ENCODE data around the gene COX17. TPM values are rescaled to one million over a fixed set of nuclear protein-coding genes. Genes with fewer than 3 reads are reported as not detected.

The COX17 gene
- total and polyA plus RNA-seq, 2 donors (not counting 3 experiments of a cell fraction or from before 2014, with no cell fraction given) = 19.8 to 37.6 TPM

- Histone ChIP-seq H3K4me2 (ENCODE audit: insufficient read depth, low read length) (no peak overlapping the region), H3K9me1 (replicated peaks; ENCODE audit: control insufficient read depth, extremely low read depth, insufficient read depth, low read length) (no peaks in the 10 kb centered on the region), H3K4me3 (replicated peaks in 1 of 3; ENCODE audit: insufficient read depth in 1 of 3, low read depth in 1 of 3, low read length in 3 of 3) (no peak overlapping the region), H3K27me3 (ENCODE audit: control insufficient read depth in 2 of 2, insufficient read depth in 2 of 2, low read length in 2 of 2) (no peaks in the 10 kb centered on the region), H3K4me1 (ENCODE audit: control insufficient read depth, extremely low read depth, insufficient read depth, low read length) (no peaks in the 10 kb centered on the region), H4K20me1 (replicated peaks; ENCODE audit: control insufficient read depth, extremely low read depth, insufficient read depth, low read length) (no peaks in the 10 kb centered on the region), H3K9me3 (replicated peaks; ENCODE audit: control insufficient read depth, insufficient read depth, low read length) (no peaks in the 10 kb centered on the region), H3K27ac (ENCODE audit: insufficient read depth, low read depth, low read length) (no peak overlapping the region), H3K79me2 (ENCODE audit: control insufficient read depth, insufficient read depth, low read length) (no peaks in the 10 kb centered on the region), H3K36me3 (ENCODE audit: control insufficient read depth in 2 of 2, extremely low read depth in 1 of 2, insufficient read depth in 2 of 2, low read length in 2 of 2) (no peaks in the 10 kb centered on the region), H2AFZ (ENCODE audit: low read depth, low read length) (no peak overlapping the region), H3K9ac (replicated peaks; ENCODE audit: extremely low read depth, insufficient read depth, low read length) (no peak overlapping the region)
- BruUV-seq (replicated peaks) = no TSS peak
- no peak for FAIRE-seq
- dilution Hi-C loops (cut with MboI; ENCODE audit: extremely low pct_ligation_motif_present, low sequenced_read_pairs) (no loop called here), intact Hi-C loops (cut with micrococcal nuclease) (no loop called here)
- POLR2A ChIA-PET = interaction anchor here (0.7 kb wide), 1 partner anchor 374 kb away, joined by 5 read pairs; no protein-coding TSS in a partner anchor
- CTCF ChIA-PET = interaction anchor here (2.0 kb wide), 1 partner anchor 8 kb away, joined by 5 read pairs; no protein-coding TSS in a partner anchor
- no peak for DNase-seq (ENCODE audit: low read depth, low spot score)
- no peak for TF ChIP-seq JUN (IDR thresholded peaks at IDR 0.05; ENCODE audit: borderline replicate concordance, insufficient read depth, insufficient read length, low read depth)
- no peak for TF ChIP-seq POLR2AphosphoS5 (IDR thresholded peaks at IDR 0.05; ENCODE audit: insufficient read depth, low read depth, low read length)
- no peak for TF ChIP-seq EZH2 (IDR thresholded peaks at IDR 0.05; ENCODE audit: borderline replicate concordance, low read depth, low read length, severe bottlenecking)
- TF ChIP-seq MYC (IDR thresholded peaks at IDR 0.05; ENCODE audit: low read depth, low read length) = no peak
- no peak for TF ChIP-seq POLR2A (IDR thresholded peaks at IDR 0.05; ENCODE audit: low read depth, low read length)
- no peak for TF ChIP-seq GATA2 (IDR thresholded peaks at IDR 0.05; ENCODE audit: insufficient read depth, insufficient read length, low read depth, low read length)
- TF ChIP-seq FOS (IDR thresholded peaks at IDR 0.05; ENCODE audit: borderline replicate concordance, insufficient read depth, low read length) = no peak
These were observed 40.3 kb upstream of the COX17 start for GRCh38 chr3:119717520-119717919.

- Histone ChIP-seq H3K27ac (ENCODE audit: insufficient read depth, low read depth, low read length) (no peak overlapping the region), H3K27me3 (ENCODE audit: control insufficient read depth in 2 of 2, insufficient read depth in 2 of 2, low read length in 2 of 2) (no peaks in the 10 kb centered on the region), H2AFZ (ENCODE audit: low read depth, low read length) (no peak overlapping the region), H3K4me1 (ENCODE audit: control insufficient read depth, extremely low read depth, insufficient read depth, low read length) (no peaks in the 10 kb centered on the region), H3K9ac (replicated peaks; ENCODE audit: extremely low read depth, insufficient read depth, low read length) (no peak overlapping the region), H3K4me2 (ENCODE audit: insufficient read depth, low read length) (no peak overlapping the region), H3K9me3 (replicated peaks; ENCODE audit: control insufficient read depth, insufficient read depth, low read length) (no peaks in the 10 kb centered on the region), H3K9me1 (replicated peaks; ENCODE audit: control insufficient read depth, extremely low read depth, insufficient read depth, low read length) (no peaks in the 10 kb centered on the region), H3K79me2 (ENCODE audit: control insufficient read depth, insufficient read depth, low read length) (no peaks in the 10 kb centered on the region), H4K20me1 (replicated peaks; ENCODE audit: control insufficient read depth, extremely low read depth, insufficient read depth, low read length) (no peaks in the 10 kb centered on the region), H3K36me3 (ENCODE audit: control insufficient read depth in 2 of 2, extremely low read depth in 1 of 2, insufficient read depth in 2 of 2, low read length in 2 of 2) (no peaks in the 10 kb centered on the region), H3K4me3 (replicated peaks in 1 of 3; ENCODE audit: insufficient read depth in 1 of 3, low read depth in 1 of 3, low read length in 3 of 3) (no peak overlapping the region)
- CTCF ChIA-PET = no interaction called here
- no TSS peak for BruUV-seq (replicated peaks)
- FAIRE-seq (no peak), DNase-seq (ENCODE audit: low read depth, low spot score) (no peak)
- POLR2A ChIA-PET = no interaction called here
- dilution Hi-C loops (cut with MboI; ENCODE audit: extremely low pct_ligation_motif_present, low sequenced_read_pairs) = no loop called here
- no peak for TF ChIP-seq MYC (IDR thresholded peaks at IDR 0.05; ENCODE audit: low read depth, low read length)
- TF ChIP-seq POLR2A (IDR thresholded peaks at IDR 0.05; ENCODE audit: low read depth, low read length) = no peak
- TF ChIP-seq GATA2 (IDR thresholded peaks at IDR 0.05; ENCODE audit: insufficient read depth, insufficient read length, low read depth, low read length) = no peak
- TF ChIP-seq, protein P1, sequence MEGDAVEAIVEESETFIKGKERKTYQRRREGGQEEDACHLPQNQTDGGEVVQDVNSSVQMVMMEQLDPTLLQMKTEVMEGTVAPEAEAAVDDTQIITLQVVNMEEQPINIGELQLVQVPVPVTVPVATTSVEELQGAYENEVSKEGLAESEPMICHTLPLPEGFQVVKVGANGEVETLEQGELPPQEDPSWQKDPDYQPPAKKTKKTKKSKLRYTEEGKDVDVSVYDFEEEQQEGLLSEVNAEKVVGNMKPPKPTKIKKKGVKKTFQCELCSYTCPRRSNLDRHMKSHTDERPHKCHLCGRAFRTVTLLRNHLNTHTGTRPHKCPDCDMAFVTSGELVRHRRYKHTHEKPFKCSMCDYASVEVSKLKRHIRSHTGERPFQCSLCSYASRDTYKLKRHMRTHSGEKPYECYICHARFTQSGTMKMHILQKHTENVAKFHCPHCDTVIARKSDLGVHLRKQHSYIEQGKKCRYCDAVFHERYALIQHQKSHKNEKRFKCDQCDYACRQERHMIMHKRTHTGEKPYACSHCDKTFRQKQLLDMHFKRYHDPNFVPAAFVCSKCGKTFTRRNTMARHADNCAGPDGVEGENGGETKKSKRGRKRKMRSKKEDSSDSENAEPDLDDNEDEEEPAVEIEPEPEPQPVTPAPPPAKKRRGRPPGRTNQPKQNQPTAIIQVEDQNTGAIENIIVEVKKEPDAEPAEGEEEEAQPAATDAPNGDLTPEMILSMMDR (IDR thresholded peaks at IDR 0.05; ENCODE audit: extremely low read depth in 1 of 2, insufficient read depth in 1 of 2, low read depth in 1 of 2, low read length in 2 of 2) = no peak
- no peak for TF ChIP-seq MAX (IDR thresholded peaks at IDR 0.05; ENCODE audit: insufficient read depth, insufficient read length)
- TF ChIP-seq POLR2AphosphoS5 (IDR thresholded peaks at IDR 0.05; ENCODE audit: insufficient read depth, low read depth, low read length) = no peak
- no peak for TF ChIP-seq EZH2 (IDR thresholded peaks at IDR 0.05; ENCODE audit: borderline replicate concordance, low read depth, low read length, severe bottlenecking)
- no peak for TF ChIP-seq JUN (IDR thresholded peaks at IDR 0.05; ENCODE audit: borderline replicate concordance, insufficient read depth, insufficient read length, low read depth)
- no peak for TF ChIP-seq FOS (IDR thresholded peaks at IDR 0.05; ENCODE audit: borderline replicate concordance, insufficient read depth, low read length)
- intact Hi-C loops (cut with micrococcal nuclease) = no loop called here
These were observed 39.8 kb upstream of the COX17 start for GRCh38 chr3:119716998-119717397.
